DOHH2 (cell line): ENCODE measurements around the gene PPFIA2.

ENCODE experiments used
- H3F3A ChIP-seq: fragments of 200-600 bp; sonication (generic), shearing (Covaris generic); 2 replicates; pipeline ENCODE4 v1.6.0; 2016; ENCODE audit warnings: antibody characterized with exemption, mild to moderate bottlenecking; ENCODE audit not compliant: control insufficient read depth, insufficient read depth
- H3K27ac ChIP-seq: fragments of 200-600 bp; sonication (generic); 2 replicates; pipeline ENCODE4 v1.5.1; 2014; ENCODE audit warnings: low read depth, mild to moderate bottlenecking, low read length, moderate library complexity
- H3K27me3 ChIP-seq: fragments of 200-600 bp; sonication (generic); 2 replicates; pipeline ENCODE4 v1.6.1; 2014; ENCODE audit warnings: mild to moderate bottlenecking, low read length, mixed read lengths; ENCODE audit not compliant: control insufficient read depth
- H3K36me3 ChIP-seq: fragments of 200-600 bp; sonication (generic); 2 replicates; pipeline ENCODE4 v1.6.1; 2014; ENCODE audit warnings: mild to moderate bottlenecking, low read length, moderate library complexity, mixed read lengths; ENCODE audit not compliant: control insufficient read depth
- H3K4me1 ChIP-seq: fragments of 200-600 bp; sonication (generic); 2 replicates; pipeline ENCODE4 v1.6.1; 2014; ENCODE audit warnings: mild to moderate bottlenecking, low read length, mixed read lengths; ENCODE audit not compliant: control insufficient read depth
- H3K4me2 ChIP-seq: fragments of 200-600 bp; sonication (generic); 2 replicates; pipeline ENCODE4 v1.6.0; 2014; ENCODE audit warnings: mild to moderate bottlenecking, low read length, moderate library complexity
- H3K4me3 ChIP-seq: fragments of 200-600 bp; sonication (generic); 2 replicates; pipeline ENCODE4 v1.5.1; 2014; ENCODE audit warnings: mild to moderate bottlenecking, low read length, mixed read lengths
- H3K79me2 ChIP-seq: fragments of 200-600 bp; sonication (generic); 2 replicates; pipeline ENCODE4 v1.6.1; 2014; ENCODE audit warnings: mild to moderate bottlenecking, low read length, mixed read lengths; ENCODE audit not compliant: control insufficient read depth
- H3K9me2 ChIP-seq: fragments of 200-600 bp; sonication (generic); replicated peaks from 2 replicates; pipeline ENCODE4 v1.6.1; 2014; ENCODE audit warnings: mild to moderate bottlenecking, low read length, mixed read lengths; ENCODE audit not compliant: control insufficient read depth
- H3K9me3 ChIP-seq: fragments of 200-600 bp; sonication (generic); 2 replicates; pipeline ENCODE4 v1.6.1; 2014; ENCODE audit warnings: antibody characterized with exemption, low read length, mixed read lengths; ENCODE audit not compliant: control insufficient read depth, insufficient read depth
- H4K20me1 ChIP-seq: fragments of 200-600 bp; sonication (generic); 2 replicates; pipeline ENCODE4 v1.6.0; 2014; ENCODE audit warnings: low read depth, mild to moderate bottlenecking, antibody characterized with exemption, low read length, moderate library complexity; ENCODE audit not compliant: control insufficient read depth, insufficient read depth
- CTCF ChIP-seq: fragments of 200-600 bp; sonication (generic); IDR thresholded peaks from one replicate; pipeline ENCODE4 v1.5.1; 2014; ENCODE audit warnings: antibody characterized with exemption, mild to moderate bottlenecking, low read depth, low read length; ENCODE audit not compliant: poor library complexity, severe bottlenecking
- EZH2phosphoT487 ChIP-seq: fragments of 200-600 bp; sonication (generic); IDR thresholded peaks from 2 replicates; pipeline ENCODE4 v1.6.1; 2017; ENCODE audit warnings: borderline replicate concordance, mild to moderate bottlenecking, antibody characterized with exemption, low read length, moderate library complexity, mixed read lengths

The PPFIA2 gene

DNA sequence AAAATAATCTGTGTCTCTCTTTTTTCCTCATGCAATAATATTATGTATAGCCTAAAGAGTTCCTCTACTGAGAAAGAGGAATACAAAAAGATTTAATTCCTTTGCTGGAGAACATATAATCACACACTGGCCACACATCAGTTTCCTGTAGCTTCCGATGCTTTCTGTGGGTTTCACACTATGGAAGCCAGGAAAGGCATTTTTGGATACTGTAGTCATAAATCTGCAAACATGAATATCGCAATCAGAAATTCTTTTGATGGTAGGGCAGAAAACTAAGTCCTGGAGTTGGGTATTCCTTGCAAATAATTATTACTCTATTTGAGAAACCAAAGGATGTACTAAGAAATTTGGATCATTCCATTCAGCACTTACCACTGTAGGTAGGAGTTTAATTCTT lies 421.3 kb downstream of the PPFIA2 start:
- Histone ChIP-seq H3K27me3 (no peaks in the 10 kb centered on the region), H3K79me2 (no peaks in the 10 kb centered on the region), H4K20me1 (no peaks in the 10 kb centered on the region), H3K9me2 (no peaks in the 10 kb centered on the region; the same call in 1 of the 2 replicates), H3K9me3 (no peaks in the 10 kb centered on the region), H3F3A (no peaks in the 10 kb centered on the region), H3K4me2 (no peak overlapping the region), H3K27ac (no peak overlapping the region), H3K36me3 (no peaks in the 10 kb centered on the region), H3K4me1 (no peaks in the 10 kb centered on the region), H3K4me3 (no peak overlapping the region)
- TF ChIP-seq CTCF (no peak), EZH2phosphoT487 (no peak)

- Histone ChIP-seq H4K20me1 (no peaks in the 10 kb centered on the region), H3K9me2 (no peaks in the 10 kb centered on the region; the same call in 1 of the 2 replicates), H3K36me3 (no peaks in the 10 kb centered on the region), H3F3A (no peaks in the 10 kb centered on the region), H3K4me1 (no peaks in the 10 kb centered on the region), H3K4me3 (no peak overlapping the region), H3K4me2 (no peak overlapping the region), H3K9me3 (no peaks in the 10 kb centered on the region), H3K27me3 (no peaks in the 10 kb centered on the region), H3K27ac (no peak overlapping the region), H3K79me2 (no peaks in the 10 kb centered on the region)
- TF ChIP-seq EZH2phosphoT487 (no peak), CTCF (no peak)
These were observed 425.3 kb downstream of the PPFIA2 start for GRCh38 chr12:81333812-81334211.

- no peaks in the 10 kb centered on the region for H3F3A ChIP-seq
- TF ChIP-seq CTCF (no peak), EZH2phosphoT487 (no peak)
- H3K4me1 ChIP-seq, result no peaks in the 10 kb centered on the region
- no peaks in the 10 kb centered on the region for H4K20me1 ChIP-seq
- no peak overlapping the region for H3K27ac ChIP-seq
- no peaks in the 10 kb centered on the region for H3K36me3 ChIP-seq
- H3K9me3 ChIP-seq, result no peaks in the 10 kb centered on the region
- no peak overlapping the region for H3K4me3 ChIP-seq
- H3K27me3 ChIP-seq, result no peaks in the 10 kb centered on the region
- H3K4me2 ChIP-seq, result no peak overlapping the region
- H3K9me2 ChIP-seq, result no peaks in the 10 kb centered on the region; the same call in 1 of the 2 replicates
- no peaks in the 10 kb centered on the region for H3K79me2 ChIP-seq
These were observed 427.1 kb downstream of the PPFIA2 start for GRCh38 chr12:81332054-81332453.

- Histone ChIP-seq H3K4me3 (no peak overlapping the region), H3K27ac (no peak overlapping the region), H3K36me3 (no peaks in the 10 kb centered on the region), H3K79me2 (no peaks in the 10 kb centered on the region), H3K27me3 (no peaks in the 10 kb centered on the region), H3K4me2 (no peak overlapping the region), H3K4me1 (no peaks in the 10 kb centered on the region), H4K20me1 (no peaks in the 10 kb centered on the region), H3F3A (no peaks in the 10 kb centered on the region), H3K9me3 (no peaks in the 10 kb centered on the region), H3K9me2 (no peaks in the 10 kb centered on the region; the same call in 1 of the 2 replicates)
- no peak for TF ChIP-seq EZH2phosphoT487
- no peak for TF ChIP-seq CTCF
These were observed 428.7 kb downstream of the PPFIA2 start for GRCh38 chr12:81330480-81330879.
